EL (cell line): ENCODE data around the gene TRAPPC3L.

Source experiments
- DNase-seq: peaks from one replicate; pipeline ENCODE4 v3.0.0-alpha.2; 2016

TRAPPC3L gene

GRCh38 chr6:116461932-116462885, 83.3 kb downstream of the TRAPPC3L start:
- peak; percentile 77 for DNase-seq

GRCh38 chr6:116461331-116461931, 84.1 kb downstream of the TRAPPC3L start, which contains the start of gene CALHM6:
Gene CALHM6, plus strand, starts transcription at chr6:116461375. Its CDS starts 555 bp downstream, at chr6:116461930.
- DNase-seq = no peak

GRCh38 chr6:116459927-116460326, 85.6 kb downstream of the TRAPPC3L start:
- no peak for DNase-seq

GRCh38 chr6:116458264-116458663, 87.2 kb downstream of the TRAPPC3L start:
- DNase-seq = no peak

- no peak for DNase-seq
These were observed 88.6 kb downstream of the TRAPPC3L start for GRCh38 chr6:116456927-116457326.

GRCh38 chr6:116456106-116456505, 89.4 kb downstream of the TRAPPC3L start:
- DNase-seq = no peak

- no peak for DNase-seq
These were observed 93.0 kb downstream of the TRAPPC3L start for GRCh38 chr6:116452531-116452930.

- no peak for DNase-seq
These were observed 93.6 kb downstream of the TRAPPC3L start for GRCh38 chr6:116451916-116452315.

GRCh38 chr6:116450769-116451740, 94.4 kb downstream of the TRAPPC3L start:
- no peak for DNase-seq

GRCh38 chr6:116450185-116450710, 95.2 kb downstream of the TRAPPC3L start:
- DNase-seq = no peak

GRCh38 chr6:116449565-116449964, 95.9 kb downstream of the TRAPPC3L start:
- DNase-seq = no peak

- peak; percentile 93 for DNase-seq
These were observed 97.9 kb downstream of the TRAPPC3L start for GRCh38 chr6:116447496-116448011.

GRCh38 chr6:116447052-116447451, 98.4 kb downstream of the TRAPPC3L start:
- peak; percentile 37 for DNase-seq

GRCh38 chr6:116446399-116446798, 99.1 kb downstream of the TRAPPC3L start:
- DNase-seq = peak; percentile 53

GRCh38 chr6:116445102-116445501, 100.4 kb downstream of the TRAPPC3L start:
- no peak for DNase-seq
